GM12891 (cell line): ENCODE results near the gene IRF1.
"Not testable (repeated sequence)": the region's sequence is repeated elsewhere in the genome, so short reads cannot be mapped to it uniquely, and the experiment has no call there.

Experiments
- POLR2A ChIP-seq: IDR thresholded peaks from 2 replicates; pipeline ENCODE4 v1.6.1; 2011; ENCODE audit warnings: low read depth, low read length, control low read depth
- POLR2AphosphoS5 ChIP-seq: IDR thresholded peaks from 2 replicates; pipeline ENCODE4 v1.6.1; 2011; ENCODE audit warnings: low read depth, low read length, control low read depth

DNA sequence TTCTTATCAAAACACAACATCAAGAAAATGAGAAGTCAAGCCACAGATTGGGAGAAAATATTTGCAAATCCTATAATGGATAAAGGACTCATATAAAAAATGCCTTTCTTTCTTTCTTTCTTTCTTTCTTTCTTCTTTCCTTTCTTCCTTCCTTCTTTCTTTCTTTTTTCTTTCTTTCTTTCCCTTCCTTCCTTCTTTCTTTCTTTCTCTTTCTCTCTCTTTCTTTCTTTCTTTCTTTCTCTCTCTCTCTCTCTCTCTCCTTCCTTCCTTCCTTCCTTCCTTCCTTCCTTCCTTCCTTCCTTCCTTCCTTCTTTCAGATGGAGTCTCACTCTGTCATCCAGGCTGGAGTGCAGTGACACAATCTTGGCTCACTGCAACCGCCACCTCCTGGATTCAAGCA, 31.5 kb upstream of the IRF1 start:
- TF ChIP-seq POLR2A, POLR2AphosphoS5: not testable (repeated sequence)
